ENCODE data around the gene PRDM8.

Gene PRDM8

GRCh38 chr4:80202190-80202711 is 4.9 kb downstream of the PRDM8 start:
- peak; percentile 73 for DNase-seq

- DNase-seq = no peak
These were observed 5.6 kb downstream of the PRDM8 start for GRCh38 chr4:80202741-80203553.

- DNase-seq = no peak
These were observed 7.2 kb downstream of the PRDM8 start for GRCh38 chr4:80204433-80205011.

- no peak for DNase-seq
These were observed 8.8 kb downstream of the PRDM8 start for GRCh38 chr4:80206111-80206510.

- no peak for DNase-seq
These were observed 9.3 kb downstream of the PRDM8 start for GRCh38 chr4:80206521-80207171.

- DNase-seq = no peak
These were observed 9.9 kb downstream of the PRDM8 start for GRCh38 chr4:80207172-80207583.

- no peak for DNase-seq
These were observed 10.4 kb downstream of the PRDM8 start for GRCh38 chr4:80207664-80208063.

- DNase-seq = no peak
These were observed 11.5 kb downstream of the PRDM8 start for GRCh38 chr4:80208610-80209339.

- DNase-seq = no peak
These were observed 12.0 kb downstream of the PRDM8 start for GRCh38 chr4:80209340-80209701.

- DNase-seq = no peak
These were observed 13.2 kb downstream of the PRDM8 start for GRCh38 chr4:80210549-80210948.

- DNase-seq = no peak
These were observed 16.0 kb downstream of the PRDM8 start for GRCh38 chr4:80213117-80213815.

- no peak for DNase-seq
These were observed 18.2 kb downstream of the PRDM8 start for GRCh38 chr4:80215449-80216052.

- DNase-seq = no peak
These were observed 18.9 kb downstream of the PRDM8 start for GRCh38 chr4:80216100-80216761.

- no peak for DNase-seq
These were observed 22.2 kb downstream of the PRDM8 start for GRCh38 chr4:80219301-80220025.

- no peak for DNase-seq
These were observed 23.4 kb downstream of the PRDM8 start for GRCh38 chr4:80220711-80221110.

- no peak for DNase-seq
These were observed 23.9 kb downstream of the PRDM8 start for GRCh38 chr4:80221161-80221560.

- DNase-seq = no peak
These were observed 28.3 kb downstream of the PRDM8 start for GRCh38 chr4:80225595-80225994.

- no peak for DNase-seq
These were observed 28.8 kb downstream of the PRDM8 start for GRCh38 chr4:80226094-80226493.

- DNase-seq = no peak
These were observed 31.2 kb downstream of the PRDM8 start for GRCh38 chr4:80228460-80228859.

- DNase-seq = no peak
These were observed 31.8 kb downstream of the PRDM8 start for GRCh38 chr4:80229128-80229527.

GRCh38 chr4:80229590-80229989 is 32.3 kb downstream of the PRDM8 start:
- no peak for DNase-seq
